ENCODE data around the gene NABP2. TPM values are rescaled to one million over a fixed set of nuclear protein-coding genes. Genes with fewer than 3 reads are reported as not detected.
A peak's percentile ranks its signal among the peaks of the same experiment; 100 is the strongest.

Gene NABP2
- total RNA-seq, result 26.8 and 27.4 TPM in 2 replicates

DNA sequence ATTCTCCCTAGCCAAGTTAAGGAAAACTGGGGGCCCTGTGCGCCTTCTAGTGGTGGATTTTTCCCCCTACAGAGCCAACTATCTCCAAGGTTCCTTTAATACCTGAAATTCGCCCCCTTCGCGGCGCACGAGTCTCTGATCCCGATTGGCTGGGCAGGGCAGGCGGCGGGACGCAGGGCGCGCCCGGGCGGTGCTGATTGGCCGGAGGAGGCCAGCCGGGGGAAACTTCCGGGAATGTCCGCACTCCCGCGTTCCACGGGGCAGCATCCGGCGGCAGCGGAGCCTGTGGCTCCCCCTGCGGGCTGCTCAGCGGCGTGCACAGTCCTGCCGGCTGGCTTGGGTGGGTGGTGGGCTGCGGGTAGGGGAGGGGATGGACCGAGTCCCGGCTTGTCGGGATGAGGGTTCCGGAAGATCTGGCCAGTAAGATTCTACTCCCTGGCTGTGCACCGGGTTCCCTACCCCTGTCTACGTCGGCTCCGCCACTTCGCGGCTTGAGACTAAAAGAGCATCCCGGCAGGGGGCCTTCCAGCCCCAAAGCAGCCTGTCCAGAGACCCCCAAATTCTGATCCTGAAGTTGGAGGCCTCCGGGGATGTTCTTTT is at the start of gene NABP2:
NABP2 (plus strand) TSS at position 241 of the 600 bp plus-strand sequence. CDS start 515 bp downstream, outside the sequence.
- Histone ChIP-seq H4K20me1 (ENCODE audit: insufficient read depth, low read length) (no peaks in the 10 kb centered on the region), H3K27me3 (ENCODE audit: insufficient read depth, low read length) (no peaks in the 10 kb centered on the region), H3K79me2 (ENCODE audit: insufficient read depth, low read length) (peaks cover 22% of the 10 kb centered on the region), H2AFZ (ENCODE audit: low read length) (peak within 1 kb of the TSS; percentile 95), H3K27ac (ENCODE audit: low read depth, low read length) (peak within 1 kb of the TSS; percentile 82), H3K4me1 (ENCODE audit: insufficient read depth, low read length) (peaks cover 32% of the 10 kb centered on the region), H3K4me2 (ENCODE audit: insufficient read depth, low read length) (peak within 1 kb of the TSS; percentile 97), H3K9me3 (ENCODE audit: low read depth, low read length) (no peaks in the 10 kb centered on the region), H3K36me3 (ENCODE audit: insufficient read depth, low read length) (peaks cover 3% of the 10 kb centered on the region), H3K4me3 (ENCODE audit: insufficient read depth, low read length) (peak within 1 kb of the TSS; percentile 87)
- DNase-seq (ENCODE audit: insufficient read length, low spot score, missing footprints), result peak; percentile 100
- TF ChIP-seq, protein P1, sequence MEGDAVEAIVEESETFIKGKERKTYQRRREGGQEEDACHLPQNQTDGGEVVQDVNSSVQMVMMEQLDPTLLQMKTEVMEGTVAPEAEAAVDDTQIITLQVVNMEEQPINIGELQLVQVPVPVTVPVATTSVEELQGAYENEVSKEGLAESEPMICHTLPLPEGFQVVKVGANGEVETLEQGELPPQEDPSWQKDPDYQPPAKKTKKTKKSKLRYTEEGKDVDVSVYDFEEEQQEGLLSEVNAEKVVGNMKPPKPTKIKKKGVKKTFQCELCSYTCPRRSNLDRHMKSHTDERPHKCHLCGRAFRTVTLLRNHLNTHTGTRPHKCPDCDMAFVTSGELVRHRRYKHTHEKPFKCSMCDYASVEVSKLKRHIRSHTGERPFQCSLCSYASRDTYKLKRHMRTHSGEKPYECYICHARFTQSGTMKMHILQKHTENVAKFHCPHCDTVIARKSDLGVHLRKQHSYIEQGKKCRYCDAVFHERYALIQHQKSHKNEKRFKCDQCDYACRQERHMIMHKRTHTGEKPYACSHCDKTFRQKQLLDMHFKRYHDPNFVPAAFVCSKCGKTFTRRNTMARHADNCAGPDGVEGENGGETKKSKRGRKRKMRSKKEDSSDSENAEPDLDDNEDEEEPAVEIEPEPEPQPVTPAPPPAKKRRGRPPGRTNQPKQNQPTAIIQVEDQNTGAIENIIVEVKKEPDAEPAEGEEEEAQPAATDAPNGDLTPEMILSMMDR (IDR thresholded peaks at IDR 0.05; ENCODE audit: extremely low read depth, low read depth, low read length), result peak; percentile 95

DNA sequence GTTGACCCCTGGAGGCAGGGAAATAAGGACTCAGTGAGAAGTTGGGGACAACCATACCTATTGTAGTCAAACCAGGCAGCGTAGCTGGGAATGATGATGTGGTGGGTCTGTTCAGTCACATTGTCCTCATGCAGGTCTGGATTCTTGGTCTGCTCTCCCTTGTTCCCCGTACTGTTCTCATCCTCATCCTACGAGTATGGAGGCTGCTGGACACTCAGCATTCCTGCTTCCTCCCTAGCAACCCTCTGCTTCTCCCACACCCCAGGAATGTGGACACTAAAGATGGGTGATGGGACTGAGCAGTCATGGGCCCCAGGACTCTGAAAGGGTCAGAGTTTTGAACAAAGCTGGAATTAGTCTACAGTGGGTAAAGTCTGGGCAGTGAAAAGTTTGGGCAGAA is 45.8 kb upstream of the NABP2 start:
- TF ChIP-seq, protein P1 (IDR thresholded peaks at IDR 0.05; ENCODE audit: extremely low read depth, low read depth, low read length), result no peak
- Histone ChIP-seq H2AFZ (ENCODE audit: low read length) (no peak overlapping the region), H3K27ac (ENCODE audit: low read depth, low read length) (no peak overlapping the region), H3K27me3 (ENCODE audit: insufficient read depth, low read length) (no peaks in the 10 kb centered on the region), H3K4me3 (ENCODE audit: insufficient read depth, low read length) (no peak overlapping the region), H3K9me3 (ENCODE audit: low read depth, low read length) (no peaks in the 10 kb centered on the region), H3K79me2 (ENCODE audit: insufficient read depth, low read length) (no peaks in the 10 kb centered on the region), H3K36me3 (ENCODE audit: insufficient read depth, low read length) (peaks cover 84% of the 10 kb centered on the region), H4K20me1 (ENCODE audit: insufficient read depth, low read length) (no peaks in the 10 kb centered on the region), H3K4me1 (ENCODE audit: insufficient read depth, low read length) (no peaks in the 10 kb centered on the region), H3K4me2 (ENCODE audit: insufficient read depth, low read length) (no peak overlapping the region)
- DNase-seq (ENCODE audit: insufficient read length, low spot score, missing footprints), result no peak

- Histone ChIP-seq H2AFZ (ENCODE audit: low read length) (no peak overlapping the region), H3K27me3 (ENCODE audit: insufficient read depth, low read length) (no peaks in the 10 kb centered on the region), H3K4me3 (ENCODE audit: insufficient read depth, low read length) (no peak overlapping the region), H3K4me2 (ENCODE audit: insufficient read depth, low read length) (no peak overlapping the region), H4K20me1 (ENCODE audit: insufficient read depth, low read length) (peaks cover 13% of the 10 kb centered on the region), H3K27ac (ENCODE audit: low read depth, low read length) (no peak overlapping the region), H3K36me3 (ENCODE audit: insufficient read depth, low read length) (peaks cover 32% of the 10 kb centered on the region), H3K9me3 (ENCODE audit: low read depth, low read length) (no peaks in the 10 kb centered on the region), H3K4me1 (ENCODE audit: insufficient read depth, low read length) (peaks cover 23% of the 10 kb centered on the region), H3K79me2 (ENCODE audit: insufficient read depth, low read length) (peaks cover 41% of the 10 kb centered on the region)
- TF ChIP-seq, protein P1 (IDR thresholded peaks at IDR 0.05; ENCODE audit: extremely low read depth, low read depth, low read length), result no peak
- DNase-seq (ENCODE audit: insufficient read length, low spot score, missing footprints), result peak; percentile 52
These were observed 37.2 kb upstream of the NABP2 start for GRCh38 chr12:56186957-56187356.

DNA sequence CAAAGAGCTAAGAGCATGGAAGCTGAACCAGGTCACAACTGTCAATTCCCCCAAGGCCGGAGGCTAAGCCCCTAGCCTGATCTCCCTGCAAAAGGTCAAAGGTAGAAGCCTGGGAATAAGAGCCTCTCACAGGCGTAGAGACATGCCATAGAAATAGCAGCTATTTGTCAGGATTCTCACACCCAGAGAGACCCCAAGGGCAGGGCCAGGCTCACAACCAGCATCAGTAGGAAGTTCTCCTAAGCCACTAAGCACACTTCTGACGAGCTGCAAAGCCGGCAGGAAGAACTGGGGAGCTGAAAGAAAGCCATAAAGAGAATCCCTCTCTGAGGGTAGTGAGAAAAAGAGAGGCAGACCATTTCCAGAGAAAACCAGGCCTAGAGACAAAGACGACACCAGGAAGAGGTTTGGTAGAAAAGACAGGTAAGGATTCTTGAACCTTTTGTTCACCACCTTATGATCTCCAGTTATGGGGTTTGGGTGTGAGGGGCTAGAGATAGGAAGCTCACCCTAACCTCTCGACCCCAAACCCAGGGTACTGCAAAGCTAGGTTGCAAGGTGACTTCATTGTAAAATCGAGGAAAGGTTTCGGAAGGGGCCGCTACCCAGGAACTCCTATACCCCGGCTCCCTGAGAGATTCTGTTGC is 35.9 kb upstream of the NABP2 start:
- Histone ChIP-seq H3K36me3 (ENCODE audit: insufficient read depth, low read length) (peaks cover 24% of the 10 kb centered on the region), H3K4me3 (ENCODE audit: insufficient read depth, low read length) (peak overlapping the region; percentile 94), H2AFZ (ENCODE audit: low read length) (peak overlapping the region; percentile 50), H3K27me3 (ENCODE audit: insufficient read depth, low read length) (no peaks in the 10 kb centered on the region), H3K4me1 (ENCODE audit: insufficient read depth, low read length) (peaks cover 23% of the 10 kb centered on the region), H4K20me1 (ENCODE audit: insufficient read depth, low read length) (peaks cover 13% of the 10 kb centered on the region), H3K79me2 (ENCODE audit: insufficient read depth, low read length) (peaks cover 41% of the 10 kb centered on the region), H3K27ac (ENCODE audit: low read depth, low read length) (peak overlapping the region; percentile 52), H3K9me3 (ENCODE audit: low read depth, low read length) (no peaks in the 10 kb centered on the region), H3K4me2 (ENCODE audit: insufficient read depth, low read length) (peak overlapping the region; percentile 98)
- peak; percentile 82 for DNase-seq (ENCODE audit: insufficient read length, low spot score, missing footprints)
- TF ChIP-seq, protein P1 (IDR thresholded peaks at IDR 0.05; ENCODE audit: extremely low read depth, low read depth, low read length), result no peak
